SU-DHL-6 (cell line): ENCODE measurements around the gene SLC6A7.

Experiments used
- H2AFZ ChIP-seq: fragments of 200-600 bp; sonication (generic); 2 replicates; pipeline ENCODE4 v1.6.1; 2014; ENCODE audit warnings: low read depth, mild to moderate bottlenecking, moderate library complexity, mixed read lengths, antibody characterized with exemption, low read length; ENCODE audit not compliant: severe bottlenecking
- H3F3A ChIP-seq: fragments of 200-600 bp; shearing (Covaris generic); 2 replicates; pipeline ENCODE4 v1.6.0; 2016; ENCODE audit warnings: antibody characterized with exemption, mild to moderate bottlenecking; ENCODE audit not compliant: insufficient read depth
- H3K27ac ChIP-seq: fragments of 200-600 bp; sonication (generic); 2 replicates; pipeline ENCODE4 v1.5.1; 2016; ENCODE audit warnings: low read depth, mild to moderate bottlenecking, low read length, moderate library complexity, mixed read lengths
- H3K27me3 ChIP-seq: fragments of 200-600 bp; sonication (generic), shearing (Covaris generic); 2 replicates; pipeline ENCODE4 v1.6.0; 2014; ENCODE audit warnings: mild to moderate bottlenecking, low read length
- H3K36me3 ChIP-seq: fragments of 200-600 bp; sonication (generic); 2 replicates; pipeline ENCODE4 v1.6.1; 2014; ENCODE audit warnings: mild to moderate bottlenecking, low read length, mixed read lengths
- H3K4me2 ChIP-seq: fragments of 300-600, 200-600 bp; shearing (Covaris generic), sonication (generic); 2 replicates; pipeline ENCODE4 v1.6.0; 2014; ENCODE audit warnings: low read length, low read depth, mild to moderate bottlenecking; ENCODE audit not compliant: poor library complexity, severe bottlenecking
- H3K4me3 ChIP-seq: fragments of 200-600 bp; sonication (generic); 2 replicates; pipeline ENCODE4 v1.5.1; 2014; ENCODE audit warnings: antibody characterized with exemption, low read length, mild to moderate bottlenecking, mixed read lengths; ENCODE audit not compliant: insufficient read depth, poor library complexity, severe bottlenecking
- H3K79me2 ChIP-seq: fragments of 200-600 bp; sonication (generic); 2 replicates; pipeline ENCODE4 v1.6.1; 2014; ENCODE audit warnings: mild to moderate bottlenecking, low read length, moderate library complexity; ENCODE audit not compliant: insufficient read depth
- H3K9ac ChIP-seq: fragments of 200-600 bp; sonication (generic); 2 replicates; pipeline ENCODE4 v1.7.0; 2014; ENCODE audit warnings: mild to moderate bottlenecking, low read length
- H3K9me2 ChIP-seq: fragments of 200-600 bp; sonication (generic); replicated peaks from 2 replicates; pipeline ENCODE4 v1.6.1; 2014; ENCODE audit warnings: low read length; ENCODE audit not compliant: insufficient read depth
- H3K9me3 ChIP-seq: fragments of 200-600 bp; sonication (generic); 2 replicates; pipeline ENCODE4 v1.6.1; 2014; ENCODE audit warnings: low read length, mixed read lengths; ENCODE audit not compliant: insufficient read depth
- H4K20me1 ChIP-seq: fragments of 200-600 bp; sonication (generic); 2 replicates; pipeline ENCODE4 v1.6.1; 2014; ENCODE audit warnings: low read depth, mild to moderate bottlenecking, antibody characterized with exemption, low read length, moderate library complexity, mixed read lengths
- CTCF ChIP-seq: fragments of 200-600 bp; sonication (generic); IDR thresholded peaks from one replicate; pipeline ENCODE4 v1.5.1; 2017; ENCODE audit warnings: antibody characterized with exemption, mild to moderate bottlenecking, low read length, moderate library complexity; ENCODE audit not compliant: insufficient read depth, poor library complexity, severe bottlenecking
- EZH2phosphoT487 ChIP-seq: fragments of 200-600 bp; sonication (generic), shearing (Covaris generic); conservative IDR thresholded peaks from 2 replicates; pipeline ENCODE4 v1.6.1; 2018; ENCODE audit warnings: mild to moderate bottlenecking, antibody characterized with exemption, low read length, moderate library complexity, mixed read lengths

Gene SLC6A7

DNA sequence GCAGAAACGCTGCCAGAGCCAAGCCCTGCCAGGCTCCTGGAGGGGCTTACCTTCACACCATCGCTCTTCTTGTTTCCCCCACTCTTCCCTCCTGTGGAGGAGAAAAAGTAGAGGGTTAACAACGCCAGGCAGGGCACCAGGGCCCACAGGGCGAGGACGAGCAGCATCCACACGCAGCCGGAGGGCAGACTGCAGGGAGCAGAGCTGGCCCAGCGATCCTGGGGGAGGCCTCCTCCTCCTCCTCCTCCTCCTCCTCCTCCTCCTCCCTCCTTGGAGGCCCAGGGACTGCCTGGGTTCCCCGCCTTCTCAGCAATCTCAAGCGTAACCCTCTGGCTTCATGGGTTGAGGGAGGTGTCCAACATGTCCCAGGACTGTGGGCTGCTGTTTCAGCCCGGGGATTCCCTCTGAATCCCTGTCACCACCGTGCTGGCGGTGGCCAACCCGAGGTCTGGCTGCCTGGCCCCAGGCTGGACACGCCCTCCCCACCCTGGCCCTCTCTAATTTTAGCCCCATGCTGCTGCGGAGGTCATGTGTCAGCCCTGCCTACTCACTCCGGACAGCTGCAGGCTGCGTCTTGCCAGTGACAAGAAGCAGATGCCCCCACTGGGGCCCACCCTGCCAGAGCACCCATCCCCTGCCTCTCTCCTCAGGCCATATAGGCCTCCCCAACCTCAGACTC lies 55.4 kb downstream of the SLC6A7 start:
- Histone ChIP-seq H3K4me2 (no peak overlapping the region), H3F3A (no peaks in the 10 kb centered on the region), H2AFZ (no peak overlapping the region), H4K20me1 (no peaks in the 10 kb centered on the region), H3K79me2 (no peaks in the 10 kb centered on the region), H3K27me3 (no peaks in the 10 kb centered on the region), H3K27ac (no peak overlapping the region), H3K9me3 (no peaks in the 10 kb centered on the region), H3K4me3 (no peak overlapping the region), H3K9me2 (no peaks in the 10 kb centered on the region), H3K9ac (no peak overlapping the region), H3K36me3 (no peaks in the 10 kb centered on the region)
- no peak for TF ChIP-seq EZH2phosphoT487
- no peak for TF ChIP-seq CTCF

DNA sequence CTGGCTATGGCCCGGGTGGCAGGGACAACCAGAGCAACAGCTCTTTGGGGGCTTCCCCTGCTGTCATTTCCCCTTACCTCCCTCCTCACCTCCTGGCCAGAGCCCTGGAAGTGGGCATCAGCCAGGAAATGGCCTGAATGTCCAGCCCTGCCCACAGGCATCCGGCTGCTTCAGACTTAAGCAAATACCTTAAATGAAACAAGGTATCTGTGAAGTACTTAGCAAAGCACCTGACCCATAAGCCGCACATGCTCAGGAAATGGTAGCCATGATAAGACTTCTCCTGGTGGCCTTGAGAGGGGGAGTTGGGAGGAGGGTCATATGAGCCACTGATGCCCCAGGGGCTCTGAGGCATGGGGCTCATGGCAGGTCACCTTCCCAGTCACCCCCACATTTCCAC lies 55.9 kb downstream of the SLC6A7 start:
- no peak overlapping the region for H3K4me2 ChIP-seq
- H4K20me1 ChIP-seq: no peaks in the 10 kb centered on the region
- H3F3A ChIP-seq: no peaks in the 10 kb centered on the region
- no peaks in the 10 kb centered on the region for H3K79me2 ChIP-seq
- no peak overlapping the region for H3K27ac ChIP-seq
- no peaks in the 10 kb centered on the region for H3K27me3 ChIP-seq
- H3K9me2 ChIP-seq: no peaks in the 10 kb centered on the region
- H3K9me3 ChIP-seq: no peaks in the 10 kb centered on the region
- H2AFZ ChIP-seq: no peak overlapping the region
- H3K4me3 ChIP-seq: no peak overlapping the region
- H3K9ac ChIP-seq: no peak overlapping the region
- no peaks in the 10 kb centered on the region for H3K36me3 ChIP-seq
- TF ChIP-seq CTCF (no peak), EZH2phosphoT487 (no peak)

DNA sequence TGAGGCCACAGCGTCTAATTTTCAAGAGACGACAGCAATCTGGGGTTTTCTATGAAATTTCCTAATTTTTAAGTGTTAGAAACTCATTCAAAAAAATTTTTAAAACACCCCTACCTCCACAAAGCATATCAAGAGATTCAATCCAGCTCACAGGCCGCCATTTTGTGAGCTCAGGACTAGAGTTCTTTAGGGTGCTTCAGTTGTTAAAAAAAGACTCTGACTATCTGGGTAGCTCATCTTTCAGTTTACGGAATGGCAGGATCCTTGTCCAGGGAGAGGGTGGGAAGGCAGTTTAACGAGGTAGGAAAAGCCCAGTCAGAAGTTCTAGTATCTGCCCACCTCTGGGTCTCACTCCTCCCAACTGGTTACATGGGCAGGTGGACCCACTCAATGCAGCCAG lies 56.6 kb downstream of the SLC6A7 start:
- H2AFZ ChIP-seq: no peak overlapping the region
- H3K9ac ChIP-seq: no peak overlapping the region
- no peak overlapping the region for H3K27ac ChIP-seq
- H3K9me3 ChIP-seq: no peaks in the 10 kb centered on the region
- TF ChIP-seq EZH2phosphoT487 (no peak), CTCF (no peak)
- H3K9me2 ChIP-seq: no peaks in the 10 kb centered on the region
- H3K79me2 ChIP-seq: no peaks in the 10 kb centered on the region
- no peaks in the 10 kb centered on the region for H4K20me1 ChIP-seq
- H3F3A ChIP-seq: no peaks in the 10 kb centered on the region
- H3K27me3 ChIP-seq: no peaks in the 10 kb centered on the region
- no peak overlapping the region for H3K4me2 ChIP-seq
- H3K4me3 ChIP-seq: no peak overlapping the region
- H3K36me3 ChIP-seq: no peaks in the 10 kb centered on the region
